ENCODE data around the gene CLEC12A.
"Not testable (repeated sequence)": the region's sequence is repeated elsewhere in the genome, so short reads cannot be mapped to it uniquely, and the experiment has no call there.

CLEC12A gene

DNA sequence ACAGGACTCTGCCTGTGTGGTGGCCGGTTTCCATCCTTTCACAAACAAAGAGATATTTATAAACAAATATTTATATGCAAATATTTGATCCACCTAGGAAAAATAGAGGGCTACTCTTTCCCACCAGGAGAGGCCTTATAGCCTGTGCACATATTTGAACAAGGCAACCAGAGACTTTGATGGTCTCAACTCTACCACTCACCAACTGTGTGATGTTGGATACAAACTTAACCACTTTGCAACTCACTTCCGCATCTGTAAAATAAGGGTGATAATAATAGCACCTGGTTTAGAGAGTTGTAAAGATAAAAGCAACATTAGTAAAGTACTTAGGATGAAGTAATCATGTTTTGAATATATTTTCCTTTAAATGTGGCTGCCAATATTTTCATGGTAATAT is 1.5 kb upstream of the CLEC12A start:
- DNase-seq (ENCODE audit: low read depth): no peak

DNA sequence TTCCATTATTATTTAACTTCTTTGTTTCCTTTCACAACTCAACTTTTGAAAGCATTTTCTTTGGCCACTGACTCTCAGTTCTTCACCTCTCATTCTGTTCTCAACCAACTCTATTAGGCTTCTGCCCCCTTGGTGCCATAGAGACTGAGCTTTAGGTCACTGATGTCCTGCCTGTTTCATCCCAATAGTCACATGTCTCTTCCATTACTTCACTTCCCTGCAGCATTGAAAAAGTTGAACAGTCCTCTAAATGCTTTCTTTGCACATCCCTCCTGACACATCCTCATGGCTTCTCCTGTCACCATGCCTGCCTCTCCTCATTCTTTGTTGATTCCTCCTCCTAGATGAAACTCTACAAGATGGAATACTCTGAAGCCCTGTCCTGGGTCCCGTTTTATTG is 2.7 kb downstream of the CLEC12A start:
- no peak for DNase-seq (ENCODE audit: low read depth)

DNA sequence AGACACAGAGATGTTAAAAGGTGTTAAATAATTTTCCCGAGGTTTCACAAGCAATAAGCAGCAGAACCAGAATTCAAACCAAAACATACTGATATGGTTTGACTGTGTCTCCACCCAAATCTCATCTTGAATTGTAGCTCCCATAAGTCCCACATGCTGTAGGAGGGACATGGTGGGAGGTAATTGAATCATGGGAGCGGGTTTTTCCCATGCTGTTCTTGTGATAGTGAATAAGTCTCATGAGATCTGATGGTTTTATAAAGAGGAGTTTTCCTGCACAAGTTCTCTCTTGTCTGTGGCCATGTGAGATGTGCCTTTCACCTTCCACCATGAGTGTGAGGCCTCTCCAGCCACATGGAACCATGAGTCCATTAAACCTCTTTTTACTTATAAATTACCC is 3.5 kb downstream of the CLEC12A start:
- not testable (repeated sequence) for DNase-seq (ENCODE audit: low read depth)

DNA sequence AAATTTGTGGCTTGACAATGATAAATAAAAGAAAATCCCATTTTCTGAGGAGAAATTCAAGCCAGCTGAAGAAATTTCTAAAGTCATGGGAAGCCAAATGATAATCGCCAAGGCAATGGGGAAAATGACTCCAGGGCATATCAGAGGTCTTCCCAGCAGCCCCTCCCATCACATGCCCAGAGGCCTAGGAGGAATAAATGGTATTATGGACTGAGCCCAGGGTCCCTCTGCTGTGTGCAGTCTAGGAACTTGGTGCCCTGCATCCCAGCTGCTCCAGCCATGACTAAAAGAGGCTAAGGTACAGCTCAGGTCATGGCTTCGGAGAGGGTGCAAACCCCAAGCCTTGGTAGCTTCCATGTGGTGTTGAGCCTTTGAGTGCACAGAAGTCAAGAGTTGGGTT is 4.4 kb downstream of the CLEC12A start:
- no peak for DNase-seq (ENCODE audit: low read depth)

DNA sequence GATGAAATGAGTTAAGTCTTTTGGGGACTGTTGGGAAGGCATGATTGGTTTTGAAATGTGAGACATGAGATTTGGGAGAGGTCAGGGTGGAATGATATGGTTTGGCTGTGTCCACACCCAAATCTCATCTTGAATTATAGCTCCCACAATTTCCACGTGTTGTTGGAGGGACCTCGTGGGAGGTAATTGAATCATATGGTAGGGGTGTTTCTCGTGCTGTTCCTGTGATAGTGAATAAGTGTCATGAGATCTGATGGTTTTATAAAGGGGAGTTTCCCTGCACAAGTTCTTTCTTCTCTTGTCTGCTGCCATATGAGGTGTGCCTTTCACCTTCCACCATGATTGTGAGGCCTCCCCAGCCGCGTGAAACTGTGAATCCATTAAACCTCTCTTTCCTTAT is 5.4 kb downstream of the CLEC12A start:
- not testable (repeated sequence) for DNase-seq (ENCODE audit: low read depth)

DNA sequence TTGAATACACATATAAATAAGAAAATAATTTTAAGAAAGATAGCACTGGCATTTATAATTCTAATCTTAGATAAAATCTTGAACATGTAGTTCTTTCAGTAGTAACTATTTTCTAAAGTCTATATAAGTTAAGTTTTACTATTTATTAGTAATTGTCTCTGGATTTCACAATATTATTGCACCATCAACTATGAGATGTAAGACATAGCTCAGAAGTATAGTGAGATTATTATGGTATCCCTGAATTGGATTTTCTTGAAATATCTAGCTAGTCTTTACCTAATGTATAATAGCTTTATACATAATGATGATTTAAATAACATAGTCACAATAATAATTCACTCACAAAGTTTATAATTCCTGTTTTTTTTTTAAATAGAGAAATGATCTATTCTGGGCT is 6.7 kb downstream of the CLEC12A start:
- no peak for DNase-seq (ENCODE audit: low read depth)

- no peak for DNase-seq (ENCODE audit: low read depth)
Observed at GRCh38 chr12:9980126-9980525, 8.9 kb downstream of the CLEC12A start.

GRCh38 chr12:9991876-9992275 is 20.7 kb downstream of the CLEC12A start:
- no peak for DNase-seq (ENCODE audit: low read depth)

DNA sequence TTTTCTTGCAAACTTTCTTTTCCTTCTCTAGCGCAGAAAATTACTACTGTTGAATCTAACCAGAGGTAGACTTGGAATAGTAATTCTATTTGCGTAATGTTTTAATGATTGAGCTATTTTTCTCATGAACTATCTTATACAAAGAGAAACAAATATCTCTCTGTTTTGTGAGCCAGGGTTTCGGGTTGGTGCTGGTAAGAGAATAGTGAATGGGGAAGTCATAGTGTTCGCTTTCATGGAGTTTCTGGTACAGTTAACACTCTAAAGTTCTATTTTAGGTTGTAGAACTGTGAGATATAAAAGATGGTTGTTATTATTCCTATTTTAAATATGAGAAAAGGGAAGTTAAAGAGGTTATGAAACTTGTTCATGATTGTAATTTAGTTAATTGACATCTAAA is 21.1 kb downstream of the CLEC12A start:
- DNase-seq (ENCODE audit: low read depth): no peak

GRCh38 chr12:9999016-9999415 is 27.8 kb downstream of the CLEC12A start, which contains the start of gene CLEC1B:
Gene CLEC1B, minus strand, starts transcription at chr12:9999121. Its CDS starts 21 bp downstream, at chr12:9999100.
- no peak for DNase-seq (ENCODE audit: low read depth)

DNA sequence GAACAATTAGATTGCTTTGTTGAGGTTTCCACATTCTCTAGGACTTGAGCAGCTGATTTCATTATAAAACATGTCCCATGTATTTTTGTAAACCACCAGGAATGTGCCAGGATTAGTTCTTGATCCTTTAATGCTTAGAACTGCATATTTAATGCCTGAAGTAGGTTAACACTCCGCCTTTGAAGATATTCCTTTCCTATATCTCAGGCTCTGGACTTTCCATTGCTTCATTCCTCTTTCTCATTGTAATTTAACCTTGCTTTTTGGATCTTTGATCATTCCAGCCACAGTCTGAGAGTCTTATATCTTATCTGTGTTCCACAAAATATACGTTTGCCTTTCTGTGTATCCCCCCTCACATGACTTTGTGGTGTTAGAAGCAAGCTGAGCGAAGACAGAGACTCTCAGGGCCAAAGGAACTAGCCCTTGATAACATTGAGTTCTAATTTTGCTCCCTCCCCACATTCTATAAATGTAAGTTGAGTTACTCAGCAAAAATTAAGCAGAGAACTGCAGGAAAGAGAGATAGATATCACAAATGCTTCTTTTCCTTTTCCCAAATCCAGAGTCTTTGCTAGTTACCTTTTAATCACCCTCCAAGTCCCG is 30.1 kb downstream of the CLEC12A start:
- DNase-seq (ENCODE audit: low read depth): no peak

- no peak for DNase-seq (ENCODE audit: low read depth)
Observed at GRCh38 chr12:10012630-10013330, 41.6 kb downstream of the CLEC12A start.

DNA sequence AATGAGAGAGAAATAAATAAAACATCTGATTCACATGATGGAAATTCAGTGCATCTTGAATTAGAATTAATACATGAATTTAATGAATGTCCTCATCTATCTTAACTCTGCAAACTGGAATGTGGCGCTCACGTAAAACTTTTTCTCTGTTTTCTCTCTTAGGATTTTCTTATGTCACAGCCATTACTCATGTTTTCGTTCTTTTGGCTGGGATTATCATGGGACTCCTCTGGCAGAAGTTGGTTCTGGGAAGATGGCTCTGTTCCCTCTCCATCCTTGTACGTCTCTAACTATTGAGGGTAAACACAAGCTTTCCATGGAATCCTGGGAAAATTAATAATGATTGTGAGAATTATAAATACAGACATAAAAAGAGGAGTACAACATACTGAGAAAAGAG is 44.2 kb downstream of the CLEC12A start:
- no peak for DNase-seq (ENCODE audit: low read depth)

- DNase-seq (ENCODE audit: low read depth): no peak
Observed at GRCh38 chr12:10016881-10017280, 45.7 kb downstream of the CLEC12A start.

DNA sequence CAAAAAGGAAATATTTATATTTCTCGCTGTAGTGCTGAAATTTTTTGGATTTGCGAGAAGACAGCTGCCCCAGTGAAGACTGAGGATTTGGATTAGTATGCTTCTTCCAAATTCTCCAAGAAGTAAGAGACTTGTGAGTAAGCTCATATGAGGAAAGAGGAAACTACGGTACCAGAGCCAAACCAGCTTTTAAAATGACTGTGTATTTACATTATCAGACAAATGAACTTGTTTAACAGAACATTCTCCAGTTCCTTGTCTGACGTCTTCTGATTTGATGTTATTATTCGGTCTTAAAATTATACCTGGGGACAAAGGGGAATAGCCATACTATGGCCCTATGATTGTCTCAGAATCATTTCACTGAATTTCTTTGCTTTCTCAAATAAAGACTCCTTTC is 47.2 kb downstream of the CLEC12A start:
- no peak for DNase-seq (ENCODE audit: low read depth)

- no peak for DNase-seq (ENCODE audit: low read depth)
Observed at GRCh38 chr12:10021342-10021741, 50.1 kb downstream of the CLEC12A start.

DNA sequence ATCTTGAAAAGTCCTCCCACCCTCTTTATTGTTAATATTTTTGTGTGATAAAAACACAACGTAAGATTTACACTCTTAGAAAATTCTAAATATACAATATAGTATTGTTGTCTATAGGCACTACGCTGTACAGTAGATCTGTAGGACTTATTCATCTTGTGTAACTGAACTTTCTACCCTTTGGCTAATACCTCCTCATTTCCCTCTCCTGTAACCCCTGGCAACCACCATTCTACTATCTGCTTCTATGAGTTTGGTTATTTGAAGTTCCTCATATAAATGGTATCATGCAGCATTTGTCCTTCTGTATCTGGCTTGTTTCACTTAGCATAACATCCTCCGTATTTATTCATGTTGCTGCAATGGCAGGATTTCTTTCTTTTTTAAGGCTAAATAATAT is 54.0 kb downstream of the CLEC12A start:
- no peak for DNase-seq (ENCODE audit: low read depth)

GRCh38 chr12:10026666-10027065 is 55.5 kb downstream of the CLEC12A start:
- not testable (repeated sequence) for DNase-seq (ENCODE audit: low read depth)

- no peak for DNase-seq (ENCODE audit: low read depth)
Observed at GRCh38 chr12:10027311-10027710, 56.1 kb downstream of the CLEC12A start.

DNA sequence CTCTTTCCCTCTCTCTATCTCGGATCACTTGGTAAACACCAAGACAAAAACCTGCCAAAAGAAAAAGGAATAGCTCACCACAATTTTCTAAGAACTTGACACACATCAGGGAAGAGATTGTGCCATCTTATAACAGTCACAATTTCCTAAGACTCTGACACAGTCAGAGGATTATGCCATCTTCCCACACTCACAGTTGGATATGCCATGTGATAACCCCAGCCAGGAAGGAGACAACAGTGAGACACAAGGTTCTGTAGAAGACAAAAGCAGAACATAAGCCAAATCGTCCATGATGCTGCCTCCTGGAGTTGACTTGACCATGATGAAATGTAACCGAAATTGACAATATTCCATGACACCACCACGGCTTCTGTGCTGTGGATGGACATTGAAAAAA is 56.5 kb downstream of the CLEC12A start:
- DNase-seq (ENCODE audit: low read depth): no peak

GRCh38 chr12:10030446-10030845 is 59.2 kb downstream of the CLEC12A start, which contains the start of gene CLEC9A:
Gene CLEC9A, plus strand, starts transcription at chr12:10030682. Its CDS starts 22,006 bp downstream, at chr12:10052688.
- no peak for DNase-seq (ENCODE audit: low read depth)

DNA sequence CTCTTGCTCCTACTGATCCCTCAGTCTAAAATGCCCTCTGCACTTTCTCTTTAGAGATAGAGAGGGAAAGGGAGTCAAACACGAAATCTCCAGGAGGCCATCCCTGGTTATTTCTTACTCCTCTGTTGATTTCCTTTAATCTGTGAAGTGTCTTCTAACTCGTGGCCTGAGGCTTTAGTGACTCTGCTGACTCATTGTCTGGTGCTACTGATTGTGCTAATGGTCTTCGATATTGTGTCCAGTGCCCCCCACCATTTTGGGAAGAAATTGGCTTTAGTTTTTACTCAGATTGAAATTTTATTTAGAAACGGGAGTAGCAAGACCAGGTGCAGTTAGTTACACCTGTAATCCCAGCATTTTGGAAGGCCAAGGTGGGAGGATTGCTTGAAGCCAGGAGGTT is 60.1 kb downstream of the CLEC12A start:
- DNase-seq (ENCODE audit: low read depth): no peak

- DNase-seq (ENCODE audit: low read depth): no peak
Observed at GRCh38 chr12:10031771-10032175, 60.6 kb downstream of the CLEC12A start.
